DOHH2 (cell line): ENCODE results near the gene LRRC38.

Experiments used
- H3F3A ChIP-seq: fragments of 200-600 bp; sonication (generic), shearing (Covaris generic); 2 replicates; pipeline ENCODE4 v1.6.0; 2016; ENCODE audit warnings: antibody characterized with exemption, mild to moderate bottlenecking; ENCODE audit not compliant: control insufficient read depth, insufficient read depth
- H3K27ac ChIP-seq: fragments of 200-600 bp; sonication (generic); 2 replicates; pipeline ENCODE4 v1.5.1; 2014; ENCODE audit warnings: low read depth, mild to moderate bottlenecking, low read length, moderate library complexity
- H3K27me3 ChIP-seq: fragments of 200-600 bp; sonication (generic); 2 replicates; pipeline ENCODE4 v1.6.1; 2014; ENCODE audit warnings: mild to moderate bottlenecking, low read length, mixed read lengths; ENCODE audit not compliant: control insufficient read depth
- H3K36me3 ChIP-seq: fragments of 200-600 bp; sonication (generic); 2 replicates; pipeline ENCODE4 v1.6.1; 2014; ENCODE audit warnings: mild to moderate bottlenecking, low read length, moderate library complexity, mixed read lengths; ENCODE audit not compliant: control insufficient read depth
- H3K4me1 ChIP-seq: fragments of 200-600 bp; sonication (generic); 2 replicates; pipeline ENCODE4 v1.6.1; 2014; ENCODE audit warnings: mild to moderate bottlenecking, low read length, mixed read lengths; ENCODE audit not compliant: control insufficient read depth
- H3K4me2 ChIP-seq: fragments of 200-600 bp; sonication (generic); 2 replicates; pipeline ENCODE4 v1.6.0; 2014; ENCODE audit warnings: mild to moderate bottlenecking, low read length, moderate library complexity
- H3K4me3 ChIP-seq: fragments of 200-600 bp; sonication (generic); 2 replicates; pipeline ENCODE4 v1.5.1; 2014; ENCODE audit warnings: mild to moderate bottlenecking, low read length, mixed read lengths
- H3K79me2 ChIP-seq: fragments of 200-600 bp; sonication (generic); 2 replicates; pipeline ENCODE4 v1.6.1; 2014; ENCODE audit warnings: mild to moderate bottlenecking, low read length, mixed read lengths; ENCODE audit not compliant: control insufficient read depth
- H3K9me2 ChIP-seq: fragments of 200-600 bp; sonication (generic); replicated peaks from 2 replicates; pipeline ENCODE4 v1.6.1; 2014; ENCODE audit warnings: mild to moderate bottlenecking, low read length, mixed read lengths; ENCODE audit not compliant: control insufficient read depth
- H3K9me3 ChIP-seq: fragments of 200-600 bp; sonication (generic); 2 replicates; pipeline ENCODE4 v1.6.1; 2014; ENCODE audit warnings: antibody characterized with exemption, low read length, mixed read lengths; ENCODE audit not compliant: control insufficient read depth, insufficient read depth
- H4K20me1 ChIP-seq: fragments of 200-600 bp; sonication (generic); 2 replicates; pipeline ENCODE4 v1.6.0; 2014; ENCODE audit warnings: low read depth, mild to moderate bottlenecking, antibody characterized with exemption, low read length, moderate library complexity; ENCODE audit not compliant: control insufficient read depth, insufficient read depth
- CTCF ChIP-seq: fragments of 200-600 bp; sonication (generic); IDR thresholded peaks from one replicate; pipeline ENCODE4 v1.5.1; 2014; ENCODE audit warnings: antibody characterized with exemption, mild to moderate bottlenecking, low read depth, low read length; ENCODE audit not compliant: poor library complexity, severe bottlenecking
- EZH2phosphoT487 ChIP-seq: fragments of 200-600 bp; sonication (generic); IDR thresholded peaks from 2 replicates; pipeline ENCODE4 v1.6.1; 2017; ENCODE audit warnings: borderline replicate concordance, mild to moderate bottlenecking, antibody characterized with exemption, low read length, moderate library complexity, mixed read lengths

The LRRC38 gene

DNA sequence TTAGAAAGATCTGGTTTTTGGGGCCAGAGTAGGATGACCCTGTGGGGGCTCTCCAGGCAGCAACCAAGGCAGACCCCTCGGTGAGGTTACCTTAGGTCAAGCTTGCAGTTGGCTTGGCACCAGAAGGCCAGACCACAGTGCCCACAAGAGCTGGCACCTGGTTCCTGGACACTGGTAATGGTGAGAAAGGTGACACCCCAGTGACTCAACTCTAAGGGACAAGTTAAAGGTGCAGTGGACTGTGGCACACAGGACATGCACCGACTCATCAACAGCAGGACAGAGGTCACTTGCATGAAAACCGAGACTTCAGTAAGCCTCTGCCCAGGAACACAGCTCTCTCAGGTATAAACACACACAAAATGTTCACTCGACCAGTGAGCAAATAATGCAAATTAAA, 6.7 kb downstream of the LRRC38 start:
- Histone ChIP-seq H3K4me2 (no peak overlapping the region), H3K4me3 (no peak overlapping the region), H3K9me2 (no peaks in the 10 kb centered on the region), H3K79me2 (no peaks in the 10 kb centered on the region), H3K27me3 (no peaks in the 10 kb centered on the region), H3K27ac (no peak overlapping the region), H3K36me3 (no peaks in the 10 kb centered on the region), H4K20me1 (no peaks in the 10 kb centered on the region), H3K4me1 (no peaks in the 10 kb centered on the region), H3F3A (no peaks in the 10 kb centered on the region), H3K9me3 (no peaks in the 10 kb centered on the region)
- TF ChIP-seq CTCF (no peak), EZH2phosphoT487 (no peak)

GRCh38 chr1:13505020-13505419, 8.8 kb downstream of the LRRC38 start:
- H3K79me2 ChIP-seq, result no peaks in the 10 kb centered on the region
- no peaks in the 10 kb centered on the region for H4K20me1 ChIP-seq
- no peaks in the 10 kb centered on the region for H3K9me2 ChIP-seq
- H3K4me3 ChIP-seq, result no peak overlapping the region
- no peaks in the 10 kb centered on the region for H3K36me3 ChIP-seq
- H3K27me3 ChIP-seq, result no peaks in the 10 kb centered on the region
- H3K27ac ChIP-seq, result no peak overlapping the region
- H3F3A ChIP-seq, result no peaks in the 10 kb centered on the region
- H3K4me2 ChIP-seq, result no peak overlapping the region
- no peaks in the 10 kb centered on the region for H3K4me1 ChIP-seq
- TF ChIP-seq EZH2phosphoT487, result no peak
- TF ChIP-seq CTCF, result no peak
- H3K9me3 ChIP-seq, result no peaks in the 10 kb centered on the region

DNA sequence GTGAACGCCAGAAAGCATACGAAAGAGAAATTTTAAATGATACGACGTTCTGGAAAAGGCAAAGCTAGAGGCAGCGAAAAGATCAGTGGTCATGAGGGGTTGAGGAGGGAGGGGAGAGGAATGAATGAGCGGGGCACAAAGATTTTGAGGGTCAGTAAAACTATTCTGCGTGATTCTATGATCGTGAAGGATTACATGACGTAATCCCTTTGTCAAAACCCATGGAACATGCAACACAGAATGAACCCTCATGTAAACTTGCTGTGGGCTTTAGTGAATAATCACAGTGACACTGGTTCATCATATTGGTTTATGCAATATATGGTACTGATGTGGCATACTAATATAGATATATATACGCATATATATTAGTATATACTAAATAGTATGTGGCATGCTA, 13.0 kb downstream of the LRRC38 start:
- no peak overlapping the region for H3K4me2 ChIP-seq
- no peak for TF ChIP-seq EZH2phosphoT487
- TF ChIP-seq CTCF, result no peak
- H3K36me3 ChIP-seq, result no peaks in the 10 kb centered on the region
- H3K79me2 ChIP-seq, result no peaks in the 10 kb centered on the region
- no peaks in the 10 kb centered on the region for H3K4me1 ChIP-seq
- H4K20me1 ChIP-seq, result no peaks in the 10 kb centered on the region
- no peak overlapping the region for H3K4me3 ChIP-seq
- no peaks in the 10 kb centered on the region for H3F3A ChIP-seq
- no peak overlapping the region for H3K27ac ChIP-seq
- no peaks in the 10 kb centered on the region for H3K9me2 ChIP-seq
- H3K9me3 ChIP-seq, result no peaks in the 10 kb centered on the region
- peaks cover 4% of the 10 kb centered on the region for H3K27me3 ChIP-seq

DNA sequence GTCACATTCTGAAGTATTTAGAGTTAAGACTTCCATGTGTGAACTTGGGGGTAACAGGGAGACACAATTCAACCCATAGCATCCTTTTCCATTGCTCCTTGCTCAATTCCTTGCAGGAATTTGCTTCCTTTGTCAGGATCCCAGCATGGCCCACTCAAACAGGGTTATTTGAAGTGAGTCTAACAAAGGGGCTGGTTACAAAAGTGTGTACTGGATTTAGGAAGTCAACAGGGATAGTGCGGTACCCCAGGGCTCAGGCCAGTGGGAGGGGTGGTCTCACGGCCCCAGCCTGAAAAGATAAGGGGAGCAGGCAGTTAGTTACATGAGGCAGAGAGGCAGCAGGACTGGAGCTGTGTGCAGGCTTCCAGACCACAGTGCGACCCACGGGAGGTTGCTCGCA, 14.4 kb downstream of the LRRC38 start:
- Histone ChIP-seq H3K27me3 (peaks cover 4% of the 10 kb centered on the region), H3K4me1 (no peaks in the 10 kb centered on the region), H3K36me3 (no peaks in the 10 kb centered on the region), H3K4me2 (no peak overlapping the region), H3F3A (no peaks in the 10 kb centered on the region), H3K9me3 (no peaks in the 10 kb centered on the region), H3K4me3 (no peak overlapping the region), H4K20me1 (no peaks in the 10 kb centered on the region), H3K27ac (no peak overlapping the region), H3K79me2 (no peaks in the 10 kb centered on the region), H3K9me2 (no peaks in the 10 kb centered on the region)
- TF ChIP-seq CTCF (no peak), EZH2phosphoT487 (no peak)
